Upper lobe of left lung (tissue), 6 donors: ENCODE results near the gene KHSRP. TPM values are rescaled to one million over a fixed set of nuclear protein-coding genes. Genes with fewer than 3 reads are reported as not detected.

Experiments used
- ATAC-seq, 2 donors: fragments of 200-7000 bp; cut with Tn5 transposase; one replicate each; pipeline ENCODE4 v1.9.1; 2022; ENCODE audit warnings: mild to moderate bottlenecking in 2 of 2, moderate library complexity in 2 of 2; ENCODE audit not compliant: low FRiP score in 2 of 2
- DNase-seq, 2 donors: peaks; one replicate each; pipeline ENCODE4 v3.0.0-alpha.2; 2019 to 2020
- H3K27ac ChIP-seq, 4 donors: fragments of 200-600 bp; sonication (generic); one replicate each; pipeline ENCODE4 v1.5.1; 2016 to 2019
- H3K27me3 ChIP-seq, 4 donors: fragments of 200-600 bp; sonication (generic); one replicate each; pipeline ENCODE4 v1.5.1; 2017 to 2019
- H3K36me3 ChIP-seq, 4 donors: fragments of 200-600 bp; sonication (generic); one replicate each; pipeline ENCODE4 v1.5.1; 2016 to 2019
- H3K4me1 ChIP-seq, 4 donors: fragments of 200-600 bp; sonication (generic); one replicate each; pipeline ENCODE4 v1.5.1; 2018 to 2019
- H3K4me3 ChIP-seq, 4 donors: fragments of 200-600 bp; sonication (generic); one replicate each; pipeline ENCODE4 v1.5.1; 2017 to 2019; ENCODE audit warnings: mild to moderate bottlenecking in 2 of 4, moderate library complexity in 1 of 4
- H3K9me3 ChIP-seq, 4 donors: fragments of 200-600 bp; sonication (generic); one replicate each; pipeline ENCODE4 v1.5.1; 2018 to 2019
- EP300 ChIP-seq, 4 donors: sonication (generic); formaldehyde crosslinking; IDR thresholded peaks; one replicate each; pipeline ENCODE4 v1.5.1; 2017; ENCODE audit warnings: antibody characterized with exemption in 4 of 4, control low read depth in 2 of 4
- POLR2A ChIP-seq, 4 donors: fragments of 450-650 bp; IDR thresholded peaks; one replicate each; pipeline ENCODE4 v1.5.1; 2016 to 2017; ENCODE audit warnings: antibody characterized with exemption in 4 of 4, mild to moderate bottlenecking in 2 of 4
- POLR2AphosphoS5 ChIP-seq, 2 donors: sonication (generic); formaldehyde crosslinking; IDR thresholded peaks; one replicate each; pipeline ENCODE4 v1.5.1; 2017; ENCODE audit warnings: antibody characterized with exemption in 2 of 2
- WGBS, 2 donors: methylation state at CpG; one replicate each; pipeline ENCODE4 v1.1.5; 2017 to 2018; 5-methylcytosine and 5-hydroxymethylcytosine counted together
- total RNA-seq, 6 donors: library from RNA; depleted of rRNA in 4 of 6; stranded (reverse); fragments of >200 nt in 4 of 6; gene quantifications; one replicate each; pipeline versions ENCODE4 v1.1.0 to v1.2.1, GENCODE V29; 2016 to 2021
- TF ChIP-seq, protein P1 (sequence below), 6 experiments: fragments of 450-650 bp in 4 of 6; fragments of 200-600 bp in 2 of 6; sonication (generic) in 2 of 6; IDR thresholded peaks; one replicate each; pipeline ENCODE4 v1.5.1; 2016 to 2019; ENCODE audit warnings: antibody characterized with exemption in 6 of 6
- donor health status: DM: no; HTN: no; CAD: no; lungs with moderate emphysema.
- donor health status: DM: no; HTN: yes; CAD: no; lungs with severe emphysema.

KHSRP gene, protein sequence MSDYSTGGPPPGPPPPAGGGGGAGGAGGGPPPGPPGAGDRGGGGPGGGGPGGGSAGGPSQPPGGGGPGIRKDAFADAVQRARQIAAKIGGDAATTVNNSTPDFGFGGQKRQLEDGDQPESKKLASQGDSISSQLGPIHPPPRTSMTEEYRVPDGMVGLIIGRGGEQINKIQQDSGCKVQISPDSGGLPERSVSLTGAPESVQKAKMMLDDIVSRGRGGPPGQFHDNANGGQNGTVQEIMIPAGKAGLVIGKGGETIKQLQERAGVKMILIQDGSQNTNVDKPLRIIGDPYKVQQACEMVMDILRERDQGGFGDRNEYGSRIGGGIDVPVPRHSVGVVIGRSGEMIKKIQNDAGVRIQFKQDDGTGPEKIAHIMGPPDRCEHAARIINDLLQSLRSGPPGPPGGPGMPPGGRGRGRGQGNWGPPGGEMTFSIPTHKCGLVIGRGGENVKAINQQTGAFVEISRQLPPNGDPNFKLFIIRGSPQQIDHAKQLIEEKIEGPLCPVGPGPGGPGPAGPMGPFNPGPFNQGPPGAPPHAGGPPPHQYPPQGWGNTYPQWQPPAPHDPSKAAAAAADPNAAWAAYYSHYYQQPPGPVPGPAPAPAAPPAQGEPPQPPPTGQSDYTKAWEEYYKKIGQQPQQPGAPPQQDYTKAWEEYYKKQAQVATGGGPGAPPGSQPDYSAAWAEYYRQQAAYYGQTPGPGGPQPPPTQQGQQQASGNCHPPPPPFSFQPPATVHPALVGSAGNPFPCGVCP
- 100 to 1,000 TPM; 115 to 198 (median 133) TPM for total RNA-seq

DNA sequence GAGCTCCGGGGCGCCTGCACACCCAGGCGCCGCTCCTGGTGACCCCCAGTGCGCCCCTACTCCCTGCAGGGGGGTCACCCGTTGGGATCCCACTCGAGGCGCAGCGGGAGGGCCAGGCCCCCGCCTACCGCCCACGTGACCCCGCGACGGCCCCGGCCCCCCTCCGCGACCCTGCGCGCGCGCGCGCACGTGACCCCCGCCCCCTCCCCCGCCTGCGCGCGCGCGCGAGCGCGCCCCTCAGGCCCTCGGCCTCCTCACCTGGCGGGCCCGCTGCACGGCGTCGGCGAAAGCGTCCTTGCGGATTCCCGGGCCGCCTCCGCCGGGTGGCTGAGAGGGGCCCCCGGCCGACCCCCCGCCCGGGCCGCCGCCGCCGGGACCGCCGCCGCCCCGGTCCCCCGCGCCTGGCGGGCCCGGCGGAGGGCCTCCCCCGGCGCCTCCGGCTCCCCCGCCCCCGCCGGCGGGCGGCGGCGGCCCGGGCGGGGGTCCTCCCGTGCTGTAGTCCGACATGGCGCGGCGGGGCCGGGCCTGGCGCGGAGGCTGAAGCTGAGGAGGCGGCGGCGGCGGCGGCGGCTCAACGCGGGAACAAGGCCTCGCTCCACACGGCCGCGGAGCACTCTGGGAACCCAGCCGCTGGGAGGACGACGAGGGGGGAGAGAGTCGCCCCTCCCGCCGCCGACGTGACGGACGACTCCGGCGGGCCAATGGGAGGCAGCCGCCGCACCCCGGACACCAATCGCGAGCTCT is at the start of gene KHSRP:
Gene KHSRP (minus strand): TSS at position 617 of the 744 bp plus-strand sequence. CDS start 110 bp downstream, at position 507.
- Histone ChIP-seq H3K4me1 (peaks cover 19 to 38% (median 22%) of the 10 kb centered on the region in 4 donors), H3K27me3 (no peaks in the 10 kb centered on the region), H3K4me3 (peak within 1 kb of the TSS; percentile 71 to 93 (median 88)), H3K27ac (peak within 1 kb of the TSS; percentile 75 to 86 (median 86)), H3K36me3 (peaks cover 3 to 31% (median 27%) of the 10 kb centered on the region in 4 donors), H3K9me3 (no peaks in the 10 kb centered on the region)
- TF ChIP-seq POLR2AphosphoS5 (IDR thresholded peaks at IDR 0.05) (peak; percentile 90), EP300 (IDR thresholded peaks at IDR 0.05) (peak in 1 of 4 donors; percentile 7), POLR2A (IDR thresholded peaks at IDR 0.05) (peak in 3 of 4 donors; percentile 55 to 82 (median 57))
- TF ChIP-seq, protein P1, sequence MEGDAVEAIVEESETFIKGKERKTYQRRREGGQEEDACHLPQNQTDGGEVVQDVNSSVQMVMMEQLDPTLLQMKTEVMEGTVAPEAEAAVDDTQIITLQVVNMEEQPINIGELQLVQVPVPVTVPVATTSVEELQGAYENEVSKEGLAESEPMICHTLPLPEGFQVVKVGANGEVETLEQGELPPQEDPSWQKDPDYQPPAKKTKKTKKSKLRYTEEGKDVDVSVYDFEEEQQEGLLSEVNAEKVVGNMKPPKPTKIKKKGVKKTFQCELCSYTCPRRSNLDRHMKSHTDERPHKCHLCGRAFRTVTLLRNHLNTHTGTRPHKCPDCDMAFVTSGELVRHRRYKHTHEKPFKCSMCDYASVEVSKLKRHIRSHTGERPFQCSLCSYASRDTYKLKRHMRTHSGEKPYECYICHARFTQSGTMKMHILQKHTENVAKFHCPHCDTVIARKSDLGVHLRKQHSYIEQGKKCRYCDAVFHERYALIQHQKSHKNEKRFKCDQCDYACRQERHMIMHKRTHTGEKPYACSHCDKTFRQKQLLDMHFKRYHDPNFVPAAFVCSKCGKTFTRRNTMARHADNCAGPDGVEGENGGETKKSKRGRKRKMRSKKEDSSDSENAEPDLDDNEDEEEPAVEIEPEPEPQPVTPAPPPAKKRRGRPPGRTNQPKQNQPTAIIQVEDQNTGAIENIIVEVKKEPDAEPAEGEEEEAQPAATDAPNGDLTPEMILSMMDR (IDR thresholded peaks at IDR 0.05), result peak in 2 of 6 experiments; percentile 11 to 16
- DNase-seq, result peak in 1 of 2 donors; percentile 98
- 0% methylated on average over 28 to 36 of the region's 114 CpGs for WGBS, 2 donors
- ATAC-seq, result no peak

DNA sequence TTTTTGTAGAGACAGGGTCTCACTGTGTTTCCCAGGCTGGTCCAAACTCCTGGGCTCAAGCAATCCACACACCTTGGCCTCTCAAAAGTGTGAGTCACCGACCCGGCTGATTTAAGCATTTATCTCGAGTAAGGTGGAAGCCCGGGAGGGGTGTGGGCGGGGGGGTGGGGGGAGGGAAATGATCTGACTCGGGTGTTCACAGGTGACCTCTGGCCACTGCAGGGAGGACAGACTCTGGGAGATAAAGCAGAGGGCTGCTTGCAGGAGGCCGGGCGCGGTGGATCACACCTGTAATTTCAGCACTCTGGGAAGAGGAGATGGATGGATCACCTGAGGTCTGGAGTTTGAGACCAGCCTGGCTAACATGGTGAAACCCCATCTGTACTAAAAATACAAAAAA is 49.0 kb upstream of the KHSRP start:
- ATAC-seq, result no peak
- TF ChIP-seq, protein P1 (IDR thresholded peaks at IDR 0.05), result no peak
- TF ChIP-seq EP300 (IDR thresholded peaks at IDR 0.05), result no peak
- TF ChIP-seq POLR2A (IDR thresholded peaks at IDR 0.05), result no peak
- no peak for TF ChIP-seq POLR2AphosphoS5 (IDR thresholded peaks at IDR 0.05)
- WGBS, 2 donors, result 78% methylated on average over 8 of the region's 9 CpGs; no CpG with 5 or more reads in 1 of the 2 donors
- peak in 1 of 2 donors; percentile 42 for DNase-seq
- peaks cover 3 to 22% (median 12%) of the 10 kb centered on the region in 4 donors for H3K4me1 ChIP-seq
- peaks cover 0 to 7% (median 2%) of the 10 kb centered on the region in 4 donors for H3K36me3 ChIP-seq
- no peak overlapping the region for H3K4me3 ChIP-seq
- H3K27ac ChIP-seq, result no peak overlapping the region
- H3K27me3 ChIP-seq, result no peaks in the 10 kb centered on the region
- no peaks in the 10 kb centered on the region for H3K9me3 ChIP-seq

GRCh38 chr19:6472713-6473112 is 48.1 kb upstream of the KHSRP start:
- Histone ChIP-seq H3K27ac (no peak overlapping the region), H3K36me3 (peaks cover 0 to 7% (median 6%) of the 10 kb centered on the region in 4 donors), H3K4me1 (peaks cover 3 to 22% (median 12%) of the 10 kb centered on the region in 4 donors), H3K27me3 (no peaks in the 10 kb centered on the region), H3K9me3 (no peaks in the 10 kb centered on the region), H3K4me3 (no peak overlapping the region)
- WGBS, 2 donors, result 61 to 85% methylated on average over 3 to 4 of the region's 4 CpGs
- TF ChIP-seq POLR2AphosphoS5 (IDR thresholded peaks at IDR 0.05) (no peak), POLR2A (IDR thresholded peaks at IDR 0.05) (no peak), EP300 (IDR thresholded peaks at IDR 0.05) (no peak)
- TF ChIP-seq, protein P1 (IDR thresholded peaks at IDR 0.05), result no peak
- ATAC-seq (no peak), DNase-seq (no peak)

- H3K4me1 ChIP-seq, result peaks cover under 1 to 10% (median 5%) of the 10 kb centered on the region in 4 donors
- DNase-seq (no peak), ATAC-seq (no peak)
- TF ChIP-seq EP300 (IDR thresholded peaks at IDR 0.05) (no peak), POLR2AphosphoS5 (IDR thresholded peaks at IDR 0.05) (no peak), POLR2A (IDR thresholded peaks at IDR 0.05) (no peak)
- TF ChIP-seq, protein P1 (IDR thresholded peaks at IDR 0.05), result no peak
- H3K36me3 ChIP-seq, result peaks cover 0 to 16% (median 5%) of the 10 kb centered on the region in 4 donors
- H3K27me3 ChIP-seq, result no peaks in the 10 kb centered on the region
- no peak overlapping the region for H3K27ac ChIP-seq
- WGBS, 2 donors, result 81 to 91% methylated on average over 10 to 14 of the region's 14 CpGs
- H3K9me3 ChIP-seq, result no peaks in the 10 kb centered on the region
- no peak overlapping the region for H3K4me3 ChIP-seq
Measured at GRCh38 chr19:6471076-6471475, 46.5 kb upstream of the KHSRP start.
